GM12878 (cell line): ENCODE results near the gene AFMID. TPM values are rescaled to one million over a fixed set of nuclear protein-coding genes. Genes with fewer than 3 reads are reported as not detected.

Experiments used
- BCL3 ChIP-seq: IDR thresholded peaks from 2 replicates; pipeline ENCODE4 v1.6.1; 2011; ENCODE audit warnings: borderline replicate concordance, low read depth, mild to moderate bottlenecking, moderate library complexity, low read length; ENCODE audit not compliant: insufficient read depth, poor library complexity, severe bottlenecking
- BHLHE40 ChIP-seq, 2 experiments: fragments of 450-650 bp in 1 of 2; IDR thresholded peaks; 2 replicates each; pipeline ENCODE4 v1.6.1; 2011 to 2017; ENCODE audit warnings: low read depth in 2 of 2, borderline replicate concordance in 1 of 2, improper control_type of control experiment in 1 of 2, low read length in 1 of 2, mild to moderate bottlenecking in 1 of 2
- DPF2 ChIP-seq: fragments of 450-650 bp; IDR thresholded peaks from 2 replicates; pipeline ENCODE4 v1.6.1; 2017; ENCODE audit warnings: mild to moderate bottlenecking
- EGR1 ChIP-seq, 2 experiments: IDR thresholded peaks; 1 replicate in 1 of 2; 2 replicates in 1 of 2; pipeline ENCODE4 v1.6.1; 2011 to 2012; ENCODE audit warnings: low read depth in 2 of 2, low read length in 2 of 2, borderline replicate concordance in 1 of 2, mild to moderate bottlenecking in 1 of 2, moderate library complexity in 1 of 2
- JUNB ChIP-seq: IDR thresholded peaks from 2 replicates; pipeline ENCODE4 v1.6.1; 2016; ENCODE audit warnings: antibody characterized with exemption, mild to moderate bottlenecking
- JUND ChIP-seq: IDR thresholded peaks from 2 replicates; pipeline ENCODE4 v1.6.1; 2012; ENCODE audit warnings: low read depth, mild to moderate bottlenecking, low read length, improper control_type of control experiment, moderate library complexity
- MEF2A ChIP-seq: IDR thresholded peaks from 2 replicates; pipeline ENCODE4 v1.6.1; 2011; ENCODE audit warnings: low read depth, mild to moderate bottlenecking, low read length, moderate library complexity; ENCODE audit not compliant: insufficient read depth
- MYC ChIP-seq: IDR thresholded peaks from 2 replicates; pipeline ENCODE4 v1.6.1; 2011; ENCODE audit warnings: mild to moderate bottlenecking, low read length, moderate library complexity, inconsistent platforms; ENCODE audit not compliant: insufficient read depth, insufficient replicate concordance, insufficient read length, severe bottlenecking
- NBN ChIP-seq: fragments of 450-650 bp; IDR thresholded peaks from 2 replicates; pipeline ENCODE4 v1.6.1; 2016
- NR2C1 ChIP-seq: fragments of 450-650 bp; IDR thresholded peaks from 2 replicates; pipeline ENCODE4 v1.6.1; 2017; ENCODE audit warnings: antibody characterized with exemption, mild to moderate bottlenecking, moderate library complexity
- POU2F2 ChIP-seq: IDR thresholded peaks from 3 replicates; pipeline ENCODE4 v1.6.1; 2011; ENCODE audit warnings: low read depth, mild to moderate bottlenecking, low read length, borderline replicate concordance
- RB1 ChIP-seq: fragments of 450-650 bp; formaldehyde crosslinking; IDR thresholded peaks from 2 replicates; pipeline ENCODE4 v1.6.1; 2017; ENCODE audit warnings: mild to moderate bottlenecking, borderline replicate concordance
- RCOR1 ChIP-seq: conservative IDR thresholded peaks from 2 replicates; pipeline ENCODE4 v1.6.1; 2012; ENCODE audit warnings: low read depth, low read length, improper control_type of control experiment
- SPI1 ChIP-seq: IDR thresholded peaks from 2 replicates; pipeline ENCODE4 v1.6.1; 2011; ENCODE audit warnings: low read depth, mild to moderate bottlenecking, low read length, moderate library complexity, borderline replicate concordance; ENCODE audit not compliant: insufficient read depth
- TARDBP ChIP-seq: IDR thresholded peaks from 2 replicates; pipeline ENCODE4 v1.6.1; 2016; ENCODE audit warnings: borderline replicate concordance
- TCF12 ChIP-seq: IDR thresholded peaks from 2 replicates; pipeline ENCODE4 v1.6.1; 2011; ENCODE audit warnings: low read depth, mild to moderate bottlenecking, low read length
- USF2 ChIP-seq: IDR thresholded peaks from 2 replicates; pipeline ENCODE4 v1.6.1; 2011; ENCODE audit warnings: low read depth, low read length, improper control_type of control experiment, borderline replicate concordance
- ZNF24 ChIP-seq: fragments of 450-650 bp; IDR thresholded peaks from 2 replicates; pipeline ENCODE4 v1.6.1; 2017; ENCODE audit warnings: antibody characterized with exemption, mild to moderate bottlenecking
- ZNF384 ChIP-seq: IDR thresholded peaks from 2 replicates; pipeline ENCODE4 v1.6.1; 2012; ENCODE audit warnings: low read depth, mild to moderate bottlenecking, low read length, improper control_type of control experiment, borderline replicate concordance
- polyA plus RNA-seq, 11 experiments: library from polyadenylated mRNA; depleted of rRNA in 4 of 11; unstranded in 6 of 11; stranded (reverse) in 5 of 11; fragments of >200 nt; fragmentation: Nextera tagmentation in 4 of 11; fragmentation: Illumina TruSeq in 1 of 11; extraction: Ambion mirVana in 4 of 11; extraction: Trizol in 1 of 11; gene quantifications; 1 replicate in 1 of 11; 2 replicates in 10 of 11; pipeline versions ENCODE4 v1.2.1 to v1.2.3, GENCODE V29; 2011 to 2016; ENCODE audit warnings: inconsistent platforms in 2 of 11, missing spikeins in 2 of 11, low read depth in 1 of 11
- total RNA-seq, 4 experiments: library from RNA; depleted of rRNA in 3 of 4; stranded (reverse); fragments of >200 nt in 3 of 4; fragmentation: Illumina TruSeq in 1 of 4; extraction: Trizol in 1 of 4; gene quantifications; 2 replicates each; pipeline versions ENCODE4 v1.2.1 to v1.2.3, GENCODE V29; 2013 to 2021
- TF ChIP-seq, protein P1 (sequence below): fragments of 450-650 bp; IDR thresholded peaks from 2 replicates; pipeline ENCODE4 v1.6.1; 2017; ENCODE audit warnings: mild to moderate bottlenecking
- TF ChIP-seq, protein P2 (sequence below): IDR thresholded peaks from 2 replicates; pipeline ENCODE4 v1.6.1; 2012; ENCODE audit warnings: low read depth, low read length, improper control_type of control experiment

The AFMID gene
- total and polyA plus RNA-seq, 10 of the 15 experiments (the other 5 are each of a cell fraction or from before 2014, with no cell fraction given) = 36.1 to 98.8 (median 51.6) TPM

DNA sequence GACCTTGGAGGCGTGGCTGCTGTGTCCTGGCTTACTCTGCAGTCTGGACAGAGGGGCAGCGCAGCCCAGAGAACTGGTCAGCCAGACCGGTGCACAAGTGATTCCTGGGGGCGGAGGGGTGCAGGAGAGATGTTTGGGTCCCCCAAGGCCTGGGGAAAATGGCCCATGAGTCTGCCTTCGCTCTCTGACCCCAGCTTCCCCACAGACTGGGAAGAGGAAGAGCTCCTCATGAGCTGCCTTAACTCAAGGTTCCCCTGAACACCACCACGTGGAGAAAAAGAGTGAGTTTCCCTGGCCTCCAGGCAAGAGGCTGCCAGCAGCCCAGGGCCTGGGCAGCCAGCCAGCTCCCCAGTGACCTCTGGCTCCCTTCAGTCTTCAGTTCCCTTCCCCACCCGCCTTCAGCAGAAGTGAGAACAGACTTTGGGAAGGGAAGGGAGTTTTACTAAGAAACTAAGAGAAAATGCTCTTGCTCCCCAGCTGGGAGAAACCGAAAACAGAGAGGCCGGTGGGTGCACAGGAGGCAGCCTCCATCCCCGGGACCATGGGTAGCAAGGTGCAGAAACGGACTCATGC, 42.9 kb upstream of the AFMID start (continued):
- TF ChIP-seq BHLHE40 (IDR thresholded peaks at IDR 0.05; ENCODE audit: borderline replicate concordance in 1 of 2, low read depth in 2 of 2, low read length in 1 of 2) = peak; percentile 11 to 35; a peak in 1 of 4 replicates
- TF ChIP-seq NR2C1 = no peak
- no peak for TF ChIP-seq EGR1 (IDR thresholded peaks at IDR 0.05; ENCODE audit: borderline replicate concordance in 1 of 2, low read depth in 2 of 2, low read length in 2 of 2)
- TF ChIP-seq TARDBP = no peak
- TF ChIP-seq JUNB = no peak
- no peak for TF ChIP-seq USF2
- TF ChIP-seq, protein P1, sequence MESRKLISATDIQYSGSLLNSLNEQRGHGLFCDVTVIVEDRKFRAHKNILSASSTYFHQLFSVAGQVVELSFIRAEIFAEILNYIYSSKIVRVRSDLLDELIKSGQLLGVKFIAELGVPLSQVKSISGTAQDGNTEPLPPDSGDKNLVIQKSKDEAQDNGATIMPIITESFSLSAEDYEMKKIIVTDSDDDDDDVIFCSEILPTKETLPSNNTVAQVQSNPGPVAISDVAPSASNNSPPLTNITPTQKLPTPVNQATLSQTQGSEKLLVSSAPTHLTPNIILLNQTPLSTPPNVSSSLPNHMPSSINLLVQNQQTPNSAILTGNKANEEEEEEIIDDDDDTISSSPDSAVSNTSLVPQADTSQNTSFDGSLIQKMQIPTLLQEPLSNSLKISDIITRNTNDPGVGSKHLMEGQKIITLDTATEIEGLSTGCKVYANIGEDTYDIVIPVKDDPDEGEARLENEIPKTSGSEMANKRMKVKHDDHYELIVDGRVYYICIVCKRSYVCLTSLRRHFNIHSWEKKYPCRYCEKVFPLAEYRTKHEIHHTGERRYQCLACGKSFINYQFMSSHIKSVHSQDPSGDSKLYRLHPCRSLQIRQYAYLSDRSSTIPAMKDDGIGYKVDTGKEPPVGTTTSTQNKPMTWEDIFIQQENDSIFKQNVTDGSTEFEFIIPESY = no peak
- TF ChIP-seq, protein P2, sequence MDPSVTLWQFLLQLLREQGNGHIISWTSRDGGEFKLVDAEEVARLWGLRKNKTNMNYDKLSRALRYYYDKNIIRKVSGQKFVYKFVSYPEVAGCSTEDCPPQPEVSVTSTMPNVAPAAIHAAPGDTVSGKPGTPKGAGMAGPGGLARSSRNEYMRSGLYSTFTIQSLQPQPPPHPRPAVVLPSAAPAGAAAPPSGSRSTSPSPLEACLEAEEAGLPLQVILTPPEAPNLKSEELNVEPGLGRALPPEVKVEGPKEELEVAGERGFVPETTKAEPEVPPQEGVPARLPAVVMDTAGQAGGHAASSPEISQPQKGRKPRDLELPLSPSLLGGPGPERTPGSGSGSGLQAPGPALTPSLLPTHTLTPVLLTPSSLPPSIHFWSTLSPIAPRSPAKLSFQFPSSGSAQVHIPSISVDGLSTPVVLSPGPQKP = no peak
- TF ChIP-seq RCOR1 = no peak
- TF ChIP-seq BCL3 = no peak
- TF ChIP-seq RB1 = peak; percentile 38; the same call in 1 of the 2 replicates
- no peak; the same call in 1 of the 2 replicates for TF ChIP-seq NBN
- TF ChIP-seq DPF2 = no peak; the same call in none of the 2 replicates
- TF ChIP-seq ZNF384 = no peak
- no peak for TF ChIP-seq MYC
- 0 out of 2 replicates have a peak, but pooled peaks have one; percentile 32 for TF ChIP-seq TCF12
- TF ChIP-seq MEF2A = no peak
- TF ChIP-seq JUND = no peak
- TF ChIP-seq SPI1 = peak; percentile 72
- no peak for TF ChIP-seq POU2F2
- no peak for TF ChIP-seq ZNF24
